ENCODE data around the gene PRIMPOL.

GRCh38 chr4:184681916-184682315 is 32.4 kb downstream of the PRIMPOL start:
- TF ChIP-seq POLR2A (IDR thresholded peaks at IDR 0.05) (no peak), CTCF (IDR thresholded peaks at IDR 0.05) (no peak)

Data from adrenal gland (tissue), 5 donors.